Esophagus muscularis mucosa (tissue), 4 donors: ENCODE measurements around the gene PPAN. TPM values are rescaled to one million over a fixed set of nuclear protein-coding genes. Genes with fewer than 3 reads are reported as not detected.

Source experiments
- DNase-seq: peaks from one replicate; pipeline ENCODE4 v3.0.0-alpha.2; 2017; ENCODE audit errors: extremely low spot score
- H3K27ac ChIP-seq, 4 donors: fragments of 200-600 bp; sonication (generic); replicated peaks in 1 of 4; 1 replicate in 3 of 4; 2 replicates in 1 of 4; pipeline ENCODE4 v1.5.1; 2016 to 2019; ENCODE audit warnings: mild to moderate bottlenecking in 1 of 4
- H3K27me3 ChIP-seq, 4 donors: fragments of 200-600 bp; sonication (generic); one replicate each; pipeline versions ENCODE4 v1.5.1 to v1.6.0; 2016 to 2019
- H3K36me3 ChIP-seq, 4 donors: fragments of 200-600 bp; sonication (generic); one replicate each; pipeline ENCODE4 v1.5.1; 2016 to 2019
- H3K4me1 ChIP-seq, 4 donors: fragments of 200-600 bp; sonication (generic); one replicate each; pipeline ENCODE4 v1.5.1; 2016 to 2019
- H3K4me3 ChIP-seq, 4 donors: fragments of 200-600 bp; sonication (generic); 1 replicate in 2 of 4; 2 replicates in 2 of 4; pipeline ENCODE4 v1.5.1; 2016 to 2019; ENCODE audit warnings: mild to moderate bottlenecking in 4 of 4, moderate library complexity in 1 of 4
- H3K9me3 ChIP-seq, 4 donors: fragments of 200-600 bp; sonication (generic); 1 replicate in 3 of 4; 2 replicates in 1 of 4; pipeline ENCODE4 v1.5.1; 2016 to 2019
- CTCF ChIP-seq, 3 experiments: fragments of 200-600 bp in 2 of 3; fragments of 450-650 bp in 1 of 3; sonication (generic) in 2 of 3; IDR thresholded peaks; one replicate each; pipeline ENCODE4 v1.5.1; 2017 to 2019; ENCODE audit warnings: antibody characterized with exemption in 3 of 3, mild to moderate bottlenecking in 2 of 3, moderate library complexity in 1 of 3
- EP300 ChIP-seq: sonication (generic); formaldehyde crosslinking; IDR thresholded peaks from one replicate; pipeline ENCODE4 v1.6.1; 2017; ENCODE audit warnings: antibody characterized with exemption
- POLR2A ChIP-seq: fragments of 450-650 bp; IDR thresholded peaks from one replicate; pipeline ENCODE4 v1.6.1; 2017; ENCODE audit warnings: antibody characterized with exemption, moderate library complexity, mild to moderate bottlenecking, low read depth
- POLR2AphosphoS5 ChIP-seq, 2 donors: sonication (generic); formaldehyde crosslinking; IDR thresholded peaks; one replicate each; pipeline ENCODE4 v1.6.1; 2017; ENCODE audit warnings: antibody characterized with exemption in 2 of 2
- WGBS: methylation state at CpG from one replicate; pipeline ENCODE4 v1.1.5; 2018; 5-methylcytosine and 5-hydroxymethylcytosine counted together
- intact Hi-C: fragments of 100-400 bp; cut with DNase I; formaldehyde crosslinking; loops from one replicate; pipeline ENCODE4 v1.15.1; 2023
- total RNA-seq, 4 donors: library from RNA; depleted of rRNA; stranded (reverse); fragments of >200 nt; gene quantifications; one replicate each; pipeline versions ENCODE4 v1.1.0 to v1.2.1, GENCODE V29; 2016

PPAN gene
- total RNA-seq, 4 donors from 2014 or later: 22.7 to 39.3 (median 29.1) TPM

- intact Hi-C loops: no loop called here
- DNase-seq: no peak
- Histone ChIP-seq H3K27ac (no peak overlapping the region), H3K4me3 (no peak overlapping the region), H3K4me1 (no peaks in the 10 kb centered on the region), H3K27me3 (no peaks in the 10 kb centered on the region), H3K36me3 (peaks cover 49 to 97% (median 86%) of the 10 kb centered on the region in 4 donors), H3K9me3 (no peaks in the 10 kb centered on the region)
- 75% methylated on average over 7 of the region's 7 CpGs for WGBS
- TF ChIP-seq EP300 (no peak), POLR2A (no peak), POLR2AphosphoS5 (IDR thresholded peaks at IDR 0.05) (no peak), CTCF (IDR thresholded peaks at IDR 0.05) (no peak)
Measured at GRCh38 chr19:10132905-10133304, 26.7 kb downstream of the PPAN start.

- Histone ChIP-seq H3K36me3 (peaks cover 56 to 97% (median 88%) of the 10 kb centered on the region in 4 donors), H3K4me3 (no peak overlapping the region), H3K27ac (no peak overlapping the region), H3K4me1 (no peaks in the 10 kb centered on the region), H3K27me3 (no peaks in the 10 kb centered on the region), H3K9me3 (no peaks in the 10 kb centered on the region)
- no peak for TF ChIP-seq EP300
- TF ChIP-seq POLR2AphosphoS5 (IDR thresholded peaks at IDR 0.05): no peak
- no peak for TF ChIP-seq POLR2A
- no peak for DNase-seq
- intact Hi-C loops: no loop called here
- 88% methylated on average over 8 of the region's 11 CpGs for WGBS
Measured at GRCh38 chr19:10133596-10133995, 27.4 kb downstream of the PPAN start.

- Histone ChIP-seq H3K27me3 (no peaks in the 10 kb centered on the region), H3K4me1 (no peaks in the 10 kb centered on the region), H3K36me3 (peaks cover 61 to 99% (median 91%) of the 10 kb centered on the region in 4 donors), H3K4me3 (no peak overlapping the region), H3K27ac (no peak overlapping the region), H3K9me3 (no peaks in the 10 kb centered on the region)
- WGBS: 100% methylated on average over 2 of the region's 9 CpGs
- intact Hi-C loops: no loop called here
- TF ChIP-seq POLR2A: no peak
- TF ChIP-seq CTCF (IDR thresholded peaks at IDR 0.05): no peak
- no peak for TF ChIP-seq EP300
- TF ChIP-seq POLR2AphosphoS5 (IDR thresholded peaks at IDR 0.05): no peak
- no peak for DNase-seq
Measured at GRCh38 chr19:10134040-10134439, 27.9 kb downstream of the PPAN start.

GRCh38 chr19:10135551-10136334 is 29.6 kb downstream of the PPAN start:
- H3K4me3 ChIP-seq: no peak overlapping the region
- WGBS: 92% methylated on average over 34 of the region's 39 CpGs
- intact Hi-C loops: no loop called here
- no peaks in the 10 kb centered on the region for H3K9me3 ChIP-seq
- TF ChIP-seq POLR2AphosphoS5 (IDR thresholded peaks at IDR 0.05): no peak
- no peak for TF ChIP-seq CTCF (IDR thresholded peaks at IDR 0.05)
- TF ChIP-seq EP300: no peak
- no peak for TF ChIP-seq POLR2A
- no peak for DNase-seq
- no peak overlapping the region for H3K27ac ChIP-seq
- no peaks in the 10 kb centered on the region for H3K4me1 ChIP-seq
- H3K27me3 ChIP-seq: no peaks in the 10 kb centered on the region
- peaks cover 78 to 100% (median 98%) of the 10 kb centered on the region in 4 donors for H3K36me3 ChIP-seq

- no peak overlapping the region for H3K4me3 ChIP-seq
- no peak overlapping the region for H3K27ac ChIP-seq
- peaks cover 90 to 100% (median 99%) of the 10 kb centered on the region in 4 donors for H3K36me3 ChIP-seq
- no peak for TF ChIP-seq POLR2A
- TF ChIP-seq CTCF (IDR thresholded peaks at IDR 0.05): no peak
- TF ChIP-seq EP300: no peak
- TF ChIP-seq POLR2AphosphoS5 (IDR thresholded peaks at IDR 0.05): no peak
- intact Hi-C loops: no loop called here
- 94% methylated on average over 6 of the region's 14 CpGs for WGBS
- H3K27me3 ChIP-seq: no peaks in the 10 kb centered on the region
- no peaks in the 10 kb centered on the region for H3K9me3 ChIP-seq
- no peak for DNase-seq
- no peaks in the 10 kb centered on the region for H3K4me1 ChIP-seq
Measured at GRCh38 chr19:10136936-10137335, 30.8 kb downstream of the PPAN start.
